Fibroblast of lung (primary cell): ENCODE measurements around the gene TNS3.

Source experiments
- EZH2 ChIP-seq: IDR thresholded peaks from 2 replicates; pipeline ENCODE4 v1.5.1; 2012; ENCODE audit warnings: low read length, control low read depth, mild to moderate bottlenecking; ENCODE audit errors: missing control alignments
- TF ChIP-seq, protein P1 (sequence below), 2 donors: IDR thresholded peaks in 1 of 2; conservative IDR thresholded peaks in 1 of 2; 1 replicate in 1 of 2; 2 replicates in 1 of 2; pipeline ENCODE4 v1.5.1; 2011 to 2012; ENCODE audit warnings: low read length in 2 of 2, control low read depth in 1 of 2, inconsistent platforms in 1 of 2, low read depth in 1 of 2, mild to moderate bottlenecking in 1 of 2

DNA sequence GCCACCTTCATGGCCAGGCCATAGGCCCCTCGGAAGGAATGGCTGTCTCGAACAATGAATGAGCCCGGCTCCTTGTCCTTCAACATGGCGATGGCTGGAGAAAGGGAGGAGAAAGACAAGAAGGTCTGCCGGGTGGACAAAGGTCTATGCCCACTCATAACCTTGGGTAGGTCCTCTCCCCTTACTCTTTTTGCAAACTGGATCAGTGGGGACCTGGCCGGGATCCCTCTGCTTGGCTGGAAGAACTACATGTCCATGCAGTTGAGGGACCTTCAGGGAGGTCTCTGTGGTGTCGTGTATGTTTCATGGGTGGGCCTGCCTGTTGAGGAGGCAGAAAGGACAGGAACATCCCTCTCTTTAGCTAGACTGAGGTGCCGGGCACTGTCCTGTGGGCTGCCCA is 284.8 kb downstream of the TNS3 start:
- TF ChIP-seq, protein P1, sequence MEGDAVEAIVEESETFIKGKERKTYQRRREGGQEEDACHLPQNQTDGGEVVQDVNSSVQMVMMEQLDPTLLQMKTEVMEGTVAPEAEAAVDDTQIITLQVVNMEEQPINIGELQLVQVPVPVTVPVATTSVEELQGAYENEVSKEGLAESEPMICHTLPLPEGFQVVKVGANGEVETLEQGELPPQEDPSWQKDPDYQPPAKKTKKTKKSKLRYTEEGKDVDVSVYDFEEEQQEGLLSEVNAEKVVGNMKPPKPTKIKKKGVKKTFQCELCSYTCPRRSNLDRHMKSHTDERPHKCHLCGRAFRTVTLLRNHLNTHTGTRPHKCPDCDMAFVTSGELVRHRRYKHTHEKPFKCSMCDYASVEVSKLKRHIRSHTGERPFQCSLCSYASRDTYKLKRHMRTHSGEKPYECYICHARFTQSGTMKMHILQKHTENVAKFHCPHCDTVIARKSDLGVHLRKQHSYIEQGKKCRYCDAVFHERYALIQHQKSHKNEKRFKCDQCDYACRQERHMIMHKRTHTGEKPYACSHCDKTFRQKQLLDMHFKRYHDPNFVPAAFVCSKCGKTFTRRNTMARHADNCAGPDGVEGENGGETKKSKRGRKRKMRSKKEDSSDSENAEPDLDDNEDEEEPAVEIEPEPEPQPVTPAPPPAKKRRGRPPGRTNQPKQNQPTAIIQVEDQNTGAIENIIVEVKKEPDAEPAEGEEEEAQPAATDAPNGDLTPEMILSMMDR (conservative IDR thresholded peaks at IDR 0.05 in 1 of 2, IDR thresholded peaks at IDR 0.05 in 1 of 2; ENCODE audit: low read depth in 1 of 2, low read length in 2 of 2), result no peak
- TF ChIP-seq EZH2, result no peak
